Activated CD8-positive, alpha-beta memory T cell treated with anti-CD3 and anti-CD28 coated beads for 36 hours (primary cell): ENCODE measurements around the gene PTPRN2. TPM values are rescaled to one million over a fixed set of nuclear protein-coding genes. Genes with fewer than 3 reads are reported as not detected.

Experiments used
- CTCF ChIA-PET: fragments of 350-600 bp; sonication (Branson Sonifier 250); formaldehyde crosslinking; loops from one replicate; lab custom pipeline; 2021; ENCODE audit warnings: antibody characterized with exemption; lab: Charles Lee
- POLR2A ChIA-PET: fragments of 350-600 bp; sonication (Branson Sonifier 250); formaldehyde crosslinking; loops from one replicate; lab custom pipeline; 2021; ENCODE audit warnings: antibody characterized with exemption; lab: Charles Lee
- total RNA-seq, 2 experiments: library from RNA; stranded (reverse); gene quantifications; one replicate each; pipeline ENCODE4 v1.2.3, GENCODE V29; 2021

PTPRN2 gene
- total RNA-seq, 2 experiments from 2014 or later = 0.36 to 0.44 TPM

GRCh38 chr7:158502068-158502750 is 85.4 kb downstream of the PTPRN2 start:
- ChIA-PET POLR2A (no interaction called here), CTCF (no interaction called here)

GRCh38 chr7:158501393-158502067 is 86.1 kb downstream of the PTPRN2 start:
- ChIA-PET CTCF (no interaction called here), POLR2A (no interaction called here)

- ChIA-PET CTCF (interaction anchor here (0.9 kb wide), 1 partner anchor 9 kb away, joined by 3 read pairs; no protein-coding TSS in a partner anchor), POLR2A (no interaction called here)
Measured at GRCh38 chr7:158500651-158501052, 87.0 kb downstream of the PTPRN2 start.

- POLR2A ChIA-PET = no interaction called here
Measured at GRCh38 chr7:158499082-158499455, 88.6 kb downstream of the PTPRN2 start.

GRCh38 chr7:158498443-158499081 is 89.1 kb downstream of the PTPRN2 start:
- ChIA-PET CTCF (no interaction called here), POLR2A (no interaction called here)

More at GRCh38 chr7:158499082-158499455, 88.6 kb downstream of the PTPRN2 start:
- CTCF ChIA-PET = no interaction called here

GRCh38 chr7:158497627-158498026 is 90.0 kb downstream of the PTPRN2 start:
- POLR2A ChIA-PET = interaction anchor here (0.6 kb wide), 1 partner anchor 37 kb away, joined by 3 read pairs; no protein-coding TSS in a partner anchor
- CTCF ChIA-PET = no interaction called here

GRCh38 chr7:158495786-158496185 is 91.8 kb downstream of the PTPRN2 start:
- ChIA-PET CTCF (interaction anchor here (0.6 kb wide), 1 partner anchor 220 kb away, joined by 3 read pairs; no protein-coding TSS in a partner anchor), POLR2A (no interaction called here)

- ChIA-PET CTCF (no interaction called here), POLR2A (no interaction called here)
Measured at GRCh38 chr7:158495216-158495615, 92.4 kb downstream of the PTPRN2 start.

GRCh38 chr7:158494643-158495042 is 93.0 kb downstream of the PTPRN2 start:
- ChIA-PET CTCF (interaction anchor here (1.0 kb wide), 1 partner anchor 482 kb away, joined by 6 read pairs; no protein-coding TSS in a partner anchor), POLR2A (no interaction called here)

- POLR2A ChIA-PET = no interaction called here
- CTCF ChIA-PET = interaction anchor here (1.0 kb wide), 1 partner anchor 483 kb away, joined by 6 read pairs; no protein-coding TSS in a partner anchor
Measured at GRCh38 chr7:158494162-158494586, 93.4 kb downstream of the PTPRN2 start.

GRCh38 chr7:158492367-158492764 is 95.3 kb downstream of the PTPRN2 start:
- CTCF ChIA-PET = no interaction called here
- POLR2A ChIA-PET = no interaction called here

- ChIA-PET CTCF (no interaction called here), POLR2A (no interaction called here)
Measured at GRCh38 chr7:158491094-158491493, 96.5 kb downstream of the PTPRN2 start.

- ChIA-PET CTCF (no interaction called here), POLR2A (no interaction called here)
Measured at GRCh38 chr7:158490171-158490782, 97.3 kb downstream of the PTPRN2 start.

GRCh38 chr7:158489462-158490155 is 98.0 kb downstream of the PTPRN2 start:
- ChIA-PET CTCF (no interaction called here), POLR2A (no interaction called here)

- ChIA-PET CTCF (no interaction called here), POLR2A (no interaction called here)
Measured at GRCh38 chr7:158488181-158488971, 99.2 kb downstream of the PTPRN2 start.

GRCh38 chr7:158487631-158488151 is 99.9 kb downstream of the PTPRN2 start:
- POLR2A ChIA-PET = no interaction called here
- CTCF ChIA-PET = no interaction called here

GRCh38 chr7:158486919-158487318 is 100.7 kb downstream of the PTPRN2 start:
- POLR2A ChIA-PET = no interaction called here
- CTCF ChIA-PET = no interaction called here

GRCh38 chr7:158484801-158485531 is 102.7 kb downstream of the PTPRN2 start:
- CTCF ChIA-PET = no interaction called here
- POLR2A ChIA-PET = no interaction called here
